Liver (tissue), 9 donors: ENCODE measurements around the gene SMYD2. TPM values are rescaled to one million over a fixed set of nuclear protein-coding genes. Genes with fewer than 3 reads are reported as not detected.

Experiments used
- DNase-seq: peaks from one replicate; pipeline ENCODE4 v3.0.0-alpha.2; 2017; ENCODE audit warnings: low spot score
- H3K27ac ChIP-seq, 2 donors: one replicate each; pipeline ENCODE4 v1.7.0; 2013; ENCODE audit warnings: inconsistent platforms in 2 of 2, low read length in 2 of 2, control low read depth in 1 of 2, low read depth in 1 of 2, mild to moderate bottlenecking in 1 of 2
- H3K27me3 ChIP-seq, 4 donors: one replicate each; pipeline versions ENCODE4 v1.6.1 to v1.7.0; 2013; ENCODE audit warnings: low read length in 3 of 4, inconsistent platforms in 1 of 4, mild to moderate bottlenecking in 1 of 4, moderate library complexity in 1 of 4; ENCODE audit not compliant: control insufficient read depth in 4 of 4, insufficient read depth in 4 of 4
- H3K36me3 ChIP-seq, 4 donors: one replicate each; pipeline versions ENCODE4 v1.6.1 to v1.7.0; 2013; ENCODE audit warnings: low read length in 3 of 4, mild to moderate bottlenecking in 3 of 4, low read depth in 1 of 4, moderate library complexity in 1 of 4; ENCODE audit not compliant: control insufficient read depth in 4 of 4, insufficient read depth in 3 of 4
- H3K4me1 ChIP-seq, 4 donors: one replicate each; pipeline versions ENCODE4 v1.6.1 to v1.7.0; 2013; ENCODE audit warnings: low read length in 3 of 4, mild to moderate bottlenecking in 3 of 4, moderate library complexity in 1 of 4; ENCODE audit not compliant: control insufficient read depth in 4 of 4, insufficient read depth in 4 of 4
- H3K4me3 ChIP-seq, 3 donors: one replicate each; pipeline versions ENCODE4 v1.6.1 to v1.7.0; 2013; ENCODE audit warnings: low read length in 3 of 3, control low read depth in 1 of 3, low read depth in 1 of 3, mild to moderate bottlenecking in 1 of 3
- H3K9ac ChIP-seq, 2 donors: one replicate each; pipeline ENCODE4 v1.7.0; 2013; ENCODE audit warnings: low read length in 2 of 2, mild to moderate bottlenecking in 2 of 2, moderate library complexity in 2 of 2, control low read depth in 1 of 2, low read depth in 1 of 2
- H3K9me3 ChIP-seq, 4 donors: one replicate each; pipeline versions ENCODE4 v1.6.1 to v1.7.0; 2013; ENCODE audit warnings: low read length in 3 of 4; ENCODE audit not compliant: control insufficient read depth in 4 of 4
- EGR1 ChIP-seq, 2 donors: IDR thresholded peaks; 2 replicates each; pipeline ENCODE4 v1.6.1; 2016 to 2018; ENCODE audit warnings: antibody characterized with exemption in 2 of 2, low read depth in 2 of 2
- FOXA1 ChIP-seq: IDR thresholded peaks from 2 replicates; pipeline ENCODE4 v1.6.1; 2016; ENCODE audit warnings: antibody characterized with exemption
- FOXA2 ChIP-seq: IDR thresholded peaks from 2 replicates; pipeline ENCODE4 v1.6.1; 2016; ENCODE audit warnings: antibody characterized with exemption
- GABPA ChIP-seq, 2 donors: IDR thresholded peaks in 1 of 2; conservative IDR thresholded peaks in 1 of 2; 2 replicates each; pipeline ENCODE4 v1.6.1; 2016; ENCODE audit warnings: antibody characterized with exemption in 2 of 2, mild to moderate bottlenecking in 1 of 2, moderate library complexity in 1 of 2
- HNF4A ChIP-seq, 2 donors: conservative IDR thresholded peaks; 2 replicates each; pipeline ENCODE4 v1.6.1; 2016; ENCODE audit warnings: antibody characterized with exemption in 2 of 2, mild to moderate bottlenecking in 2 of 2
- HNF4G ChIP-seq: IDR thresholded peaks from 2 replicates; pipeline ENCODE4 v1.6.1; 2016; ENCODE audit warnings: antibody characterized with exemption
- JUND ChIP-seq, 2 donors: IDR thresholded peaks; 2 replicates each; pipeline ENCODE4 v1.6.1; 2016; ENCODE audit warnings: antibody characterized with exemption in 2 of 2
- NR2F2 ChIP-seq: IDR thresholded peaks from 2 replicates; pipeline ENCODE4 v1.6.1; 2016; ENCODE audit warnings: antibody characterized with exemption
- RAD21 ChIP-seq, 2 donors: IDR thresholded peaks; 2 replicates each; pipeline ENCODE4 v1.6.1; 2016; ENCODE audit warnings: antibody characterized with exemption in 2 of 2, mild to moderate bottlenecking in 2 of 2
- RXRA ChIP-seq, 2 donors: IDR thresholded peaks; 2 replicates each; pipeline ENCODE4 v1.6.1; 2017 to 2018; ENCODE audit warnings: antibody characterized with exemption in 2 of 2, mild to moderate bottlenecking in 1 of 2
- SP1 ChIP-seq: IDR thresholded peaks from 2 replicates; pipeline ENCODE4 v1.6.1; 2018; ENCODE audit warnings: antibody characterized with exemption, mild to moderate bottlenecking
- TAF1 ChIP-seq: conservative IDR thresholded peaks from 2 replicates; pipeline ENCODE4 v1.6.1; 2016; ENCODE audit warnings: antibody characterized with exemption, mild to moderate bottlenecking
- YY1 ChIP-seq: IDR thresholded peaks from 2 replicates; pipeline ENCODE4 v1.6.1; 2016; ENCODE audit warnings: antibody characterized with exemption, mild to moderate bottlenecking
- WGBS: extraction: QIAGEN DNeasy Blood & Tissue Kit; methylation state at CpG from one replicate; pipeline ENCODE4 v1.1.7; 2013; 5-methylcytosine and 5-hydroxymethylcytosine counted together
- polyA plus RNA-seq, 2 donors: library from polyadenylated mRNA; stranded (reverse) in 1 of 2; unstranded in 1 of 2; fragments of 200-250 nt in 1 of 2; fragments of >200 nt in 1 of 2; fragmentation: Nextera tagmentation in 1 of 2; extraction: Ambion mirVana in 1 of 2; gene quantifications; one replicate each; pipeline versions ENCODE4 v1.2.1 to v1.2.3, GENCODE V29; 2013 to 2015
- total RNA-seq, 2 donors: library from RNA; depleted of rRNA; stranded (reverse); fragments of >200 nt; gene quantifications; one replicate each; pipeline ENCODE4 v1.2.3, GENCODE V29; 2014
- TF ChIP-seq, protein P1 (sequence below): IDR thresholded peaks from 2 replicates; pipeline ENCODE4 v1.6.1; 2016; ENCODE audit warnings: antibody characterized with exemption
- TF ChIP-seq, protein P2 (sequence below): IDR thresholded peaks from 2 replicates; pipeline ENCODE4 v1.6.1; 2016; ENCODE audit warnings: antibody characterized with exemption, mild to moderate bottlenecking
- TF ChIP-seq, protein P3 (sequence below): IDR thresholded peaks from 2 replicates; pipeline ENCODE4 v1.6.1; 2016; ENCODE audit warnings: antibody characterized with exemption
- TF ChIP-seq, protein P4 (sequence below): fragments of 150-350 bp; IDR thresholded peaks from 2 replicates; pipeline ENCODE4 v1.5.1; 2017; ENCODE audit warnings: improper control_type of control experiment, low read depth, low read length; ENCODE audit not compliant: missing input control
- TF ChIP-seq, protein P5 (sequence below): IDR thresholded peaks from 2 replicates; pipeline ENCODE4 v1.6.1; 2016; ENCODE audit warnings: antibody characterized with exemption
- donor health status: healthy.
- donor health status: healthy.
- donor health status: healthy.
- donor health status: healthy.
- donor health status: healthy.

SMYD2 gene
- total and polyA plus RNA-seq, 4 donors, result 11.9 to 20.2 (median 17.2) TPM

DNA sequence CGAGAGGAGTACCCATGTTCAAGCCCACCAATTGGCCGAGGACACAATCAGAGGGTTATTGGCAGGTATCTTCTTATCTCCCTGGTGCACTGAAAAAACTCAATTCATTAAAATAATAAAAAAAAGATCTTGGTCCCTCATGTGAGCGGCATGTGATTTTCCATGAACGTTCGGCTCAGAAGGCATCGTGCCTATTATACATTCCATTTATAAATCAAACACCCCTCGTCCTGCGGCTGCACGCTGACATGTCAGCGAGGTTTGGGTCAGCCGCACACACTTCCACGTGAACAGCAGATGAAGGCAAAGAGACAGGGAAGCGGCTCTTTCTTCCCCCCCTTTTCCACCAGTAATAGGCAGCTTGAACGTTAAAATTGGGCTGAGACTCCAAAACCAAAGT, 31.3 kb upstream of the SMYD2 start (continued):
- TF ChIP-seq HNF4G (no peak), FOXA2 (no peak), JUND (IDR thresholded peaks at IDR 0.05) (no peak)
- TF ChIP-seq, protein P1, sequence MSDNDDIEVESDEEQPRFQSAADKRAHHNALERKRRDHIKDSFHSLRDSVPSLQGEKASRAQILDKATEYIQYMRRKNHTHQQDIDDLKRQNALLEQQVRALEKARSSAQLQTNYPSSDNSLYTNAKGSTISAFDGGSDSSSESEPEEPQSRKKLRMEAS, result no peak

DNA sequence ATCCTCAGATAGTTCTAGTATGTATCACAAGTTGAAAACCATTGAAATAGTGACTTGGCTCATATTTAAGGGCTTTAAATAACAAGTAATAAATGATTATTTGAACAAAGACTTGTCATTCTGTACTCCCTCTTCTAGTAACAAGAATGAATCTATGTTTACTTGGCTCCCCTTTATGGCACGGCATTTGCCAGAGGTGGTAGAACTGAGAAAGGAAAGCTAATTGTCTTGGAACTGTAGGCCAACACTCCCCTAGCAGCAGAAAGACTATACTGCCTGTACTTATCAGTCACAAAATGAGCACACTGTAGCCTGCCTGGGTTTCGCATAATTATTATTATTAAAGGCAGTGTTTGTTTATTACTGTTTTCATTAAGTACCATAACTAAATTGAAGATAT, 29.6 kb upstream of the SMYD2 start:
- H3K27ac ChIP-seq, result no peak overlapping the region
- H3K4me3 ChIP-seq, result no peak overlapping the region
- H3K36me3 ChIP-seq, result no peaks in the 10 kb centered on the region
- H3K9ac ChIP-seq, result no peak overlapping the region
- 95% methylated on average over 2 of the region's 2 CpGs for WGBS
- H3K9me3 ChIP-seq, result no peaks in the 10 kb centered on the region
- no peak for DNase-seq
- no peaks in the 10 kb centered on the region for H3K4me1 ChIP-seq
- TF ChIP-seq, protein P2, sequence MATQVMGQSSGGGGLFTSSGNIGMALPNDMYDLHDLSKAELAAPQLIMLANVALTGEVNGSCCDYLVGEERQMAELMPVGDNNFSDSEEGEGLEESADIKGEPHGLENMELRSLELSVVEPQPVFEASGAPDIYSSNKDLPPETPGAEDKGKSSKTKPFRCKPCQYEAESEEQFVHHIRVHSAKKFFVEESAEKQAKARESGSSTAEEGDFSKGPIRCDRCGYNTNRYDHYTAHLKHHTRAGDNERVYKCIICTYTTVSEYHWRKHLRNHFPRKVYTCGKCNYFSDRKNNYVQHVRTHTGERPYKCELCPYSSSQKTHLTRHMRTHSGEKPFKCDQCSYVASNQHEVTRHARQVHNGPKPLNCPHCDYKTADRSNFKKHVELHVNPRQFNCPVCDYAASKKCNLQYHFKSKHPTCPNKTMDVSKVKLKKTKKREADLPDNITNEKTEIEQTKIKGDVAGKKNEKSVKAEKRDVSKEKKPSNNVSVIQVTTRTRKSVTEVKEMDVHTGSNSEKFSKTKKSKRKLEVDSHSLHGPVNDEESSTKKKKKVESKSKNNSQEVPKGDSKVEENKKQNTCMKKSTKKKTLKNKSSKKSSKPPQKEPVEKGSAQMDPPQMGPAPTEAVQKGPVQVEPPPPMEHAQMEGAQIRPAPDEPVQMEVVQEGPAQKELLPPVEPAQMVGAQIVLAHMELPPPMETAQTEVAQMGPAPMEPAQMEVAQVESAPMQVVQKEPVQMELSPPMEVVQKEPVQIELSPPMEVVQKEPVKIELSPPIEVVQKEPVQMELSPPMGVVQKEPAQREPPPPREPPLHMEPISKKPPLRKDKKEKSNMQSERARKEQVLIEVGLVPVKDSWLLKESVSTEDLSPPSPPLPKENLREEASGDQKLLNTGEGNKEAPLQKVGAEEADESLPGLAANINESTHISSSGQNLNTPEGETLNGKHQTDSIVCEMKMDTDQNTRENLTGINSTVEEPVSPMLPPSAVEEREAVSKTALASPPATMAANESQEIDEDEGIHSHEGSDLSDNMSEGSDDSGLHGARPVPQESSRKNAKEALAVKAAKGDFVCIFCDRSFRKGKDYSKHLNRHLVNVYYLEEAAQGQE, result no peak
- no peak for TF ChIP-seq EGR1 (IDR thresholded peaks at IDR 0.05; ENCODE audit: low read depth in 2 of 2)
- TF ChIP-seq RXRA (IDR thresholded peaks at IDR 0.05), result no peak
- TF ChIP-seq YY1, result no peak
- no peak for TF ChIP-seq JUND (IDR thresholded peaks at IDR 0.05)
- no peak for TF ChIP-seq HNF4A (conservative IDR thresholded peaks at IDR 0.05)
- TF ChIP-seq, protein P1, result no peak
- TF ChIP-seq FOXA2, result no peak
- TF ChIP-seq GABPA (IDR thresholded peaks at IDR 0.05 in 1 of 2, conservative IDR thresholded peaks at IDR 0.05 in 1 of 2), result no peak
- no peak for TF ChIP-seq TAF1
- TF ChIP-seq, protein P3, sequence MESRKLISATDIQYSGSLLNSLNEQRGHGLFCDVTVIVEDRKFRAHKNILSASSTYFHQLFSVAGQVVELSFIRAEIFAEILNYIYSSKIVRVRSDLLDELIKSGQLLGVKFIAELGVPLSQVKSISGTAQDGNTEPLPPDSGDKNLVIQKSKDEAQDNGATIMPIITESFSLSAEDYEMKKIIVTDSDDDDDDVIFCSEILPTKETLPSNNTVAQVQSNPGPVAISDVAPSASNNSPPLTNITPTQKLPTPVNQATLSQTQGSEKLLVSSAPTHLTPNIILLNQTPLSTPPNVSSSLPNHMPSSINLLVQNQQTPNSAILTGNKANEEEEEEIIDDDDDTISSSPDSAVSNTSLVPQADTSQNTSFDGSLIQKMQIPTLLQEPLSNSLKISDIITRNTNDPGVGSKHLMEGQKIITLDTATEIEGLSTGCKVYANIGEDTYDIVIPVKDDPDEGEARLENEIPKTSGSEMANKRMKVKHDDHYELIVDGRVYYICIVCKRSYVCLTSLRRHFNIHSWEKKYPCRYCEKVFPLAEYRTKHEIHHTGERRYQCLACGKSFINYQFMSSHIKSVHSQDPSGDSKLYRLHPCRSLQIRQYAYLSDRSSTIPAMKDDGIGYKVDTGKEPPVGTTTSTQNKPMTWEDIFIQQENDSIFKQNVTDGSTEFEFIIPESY, result no peak
- no peak for TF ChIP-seq RAD21 (IDR thresholded peaks at IDR 0.05)
- TF ChIP-seq NR2F2, result no peak
- TF ChIP-seq SP1, result no peak
- TF ChIP-seq, protein P4, sequence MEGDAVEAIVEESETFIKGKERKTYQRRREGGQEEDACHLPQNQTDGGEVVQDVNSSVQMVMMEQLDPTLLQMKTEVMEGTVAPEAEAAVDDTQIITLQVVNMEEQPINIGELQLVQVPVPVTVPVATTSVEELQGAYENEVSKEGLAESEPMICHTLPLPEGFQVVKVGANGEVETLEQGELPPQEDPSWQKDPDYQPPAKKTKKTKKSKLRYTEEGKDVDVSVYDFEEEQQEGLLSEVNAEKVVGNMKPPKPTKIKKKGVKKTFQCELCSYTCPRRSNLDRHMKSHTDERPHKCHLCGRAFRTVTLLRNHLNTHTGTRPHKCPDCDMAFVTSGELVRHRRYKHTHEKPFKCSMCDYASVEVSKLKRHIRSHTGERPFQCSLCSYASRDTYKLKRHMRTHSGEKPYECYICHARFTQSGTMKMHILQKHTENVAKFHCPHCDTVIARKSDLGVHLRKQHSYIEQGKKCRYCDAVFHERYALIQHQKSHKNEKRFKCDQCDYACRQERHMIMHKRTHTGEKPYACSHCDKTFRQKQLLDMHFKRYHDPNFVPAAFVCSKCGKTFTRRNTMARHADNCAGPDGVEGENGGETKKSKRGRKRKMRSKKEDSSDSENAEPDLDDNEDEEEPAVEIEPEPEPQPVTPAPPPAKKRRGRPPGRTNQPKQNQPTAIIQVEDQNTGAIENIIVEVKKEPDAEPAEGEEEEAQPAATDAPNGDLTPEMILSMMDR, result no peak
- TF ChIP-seq, protein P5, sequence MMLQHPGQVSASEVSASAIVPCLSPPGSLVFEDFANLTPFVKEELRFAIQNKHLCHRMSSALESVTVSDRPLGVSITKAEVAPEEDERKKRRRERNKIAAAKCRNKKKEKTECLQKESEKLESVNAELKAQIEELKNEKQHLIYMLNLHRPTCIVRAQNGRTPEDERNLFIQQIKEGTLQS, result no peak
- no peak for TF ChIP-seq FOXA1
- TF ChIP-seq HNF4G, result no peak
- H3K27me3 ChIP-seq, result no peaks in the 10 kb centered on the region
